HL-60 (cell line): ENCODE data around the gene CCPG1.
A peak's percentile ranks its signal among the peaks of the same experiment; 100 is the strongest.

Experiments used
- DNase-seq, 2 experiments: peaks; one replicate each; pipeline ENCODE4 v3.0.0-alpha.2; 2010 to 2020; ENCODE audit warnings: low read depth in 1 of 2, low spot score in 1 of 2
- H3K27ac ChIP-seq: fragments of 250-450 bp; sonication (Bioruptor Pico); replicated peaks from 2 replicates; pipeline ENCODE4 v1.5.1; 2020; ENCODE audit warnings: mild to moderate bottlenecking, moderate library complexity
- H3K27me3 ChIP-seq: fragments of 250-450 bp; sonication (Bioruptor Pico); 2 replicates; pipeline ENCODE4 v1.5.1; 2021; ENCODE audit warnings: mild to moderate bottlenecking, moderate library complexity; ENCODE audit not compliant: insufficient read depth, poor library complexity, severe bottlenecking
- H3K4me3 ChIP-seq: replicated peaks from 2 replicates; pipeline ENCODE4 v1.5.1; 2011; ENCODE audit warnings: mild to moderate bottlenecking, control low read depth, low read length; ENCODE audit not compliant: insufficient read depth
- CTCF ChIP-seq: IDR thresholded peaks from one replicate; pipeline ENCODE4 v1.5.1; 2011; ENCODE audit warnings: low read length, control low read depth, inconsistent platforms; ENCODE audit not compliant: insufficient read depth
- GABPA ChIP-seq: IDR thresholded peaks from 2 replicates; pipeline ENCODE4 v1.6.1; 2012; ENCODE audit warnings: low read depth
- POLR2AphosphoS5 ChIP-seq: IDR thresholded peaks from 2 replicates; pipeline ENCODE4 v1.6.1; 2012; ENCODE audit warnings: low read depth
- REST ChIP-seq: IDR thresholded peaks from 2 replicates; pipeline ENCODE4 v1.6.1; 2012; ENCODE audit warnings: low read depth; ENCODE audit not compliant: insufficient replicate concordance
- SPI1 ChIP-seq: IDR thresholded peaks from 2 replicates; pipeline ENCODE4 v1.6.1; 2012; ENCODE audit warnings: low read depth, mild to moderate bottlenecking, borderline replicate concordance

The CCPG1 gene

GRCh38 chr15:55366981-55367380, 41.2 kb downstream of the CCPG1 start:
- TF ChIP-seq REST, result no peak
- TF ChIP-seq POLR2AphosphoS5, result no peak
- TF ChIP-seq SPI1, result no peak
- TF ChIP-seq CTCF, result no peak
- TF ChIP-seq GABPA, result no peak
- H3K27ac ChIP-seq, result no peak overlapping the region
- H3K27me3 ChIP-seq, result no peaks in the 10 kb centered on the region
- H3K4me3 ChIP-seq, result no peak overlapping the region
- no peak for DNase-seq

GRCh38 chr15:55362641-55363040, 45.5 kb downstream of the CCPG1 start:
- no peaks in the 10 kb centered on the region for H3K27me3 ChIP-seq
- no peak overlapping the region for H3K4me3 ChIP-seq
- H3K27ac ChIP-seq, result no peak overlapping the region
- no peak for DNase-seq
- no peak for TF ChIP-seq GABPA
- no peak for TF ChIP-seq CTCF
- TF ChIP-seq SPI1, result no peak
- no peak for TF ChIP-seq REST
- no peak for TF ChIP-seq POLR2AphosphoS5

- Histone ChIP-seq H3K27me3 (no peaks in the 10 kb centered on the region), H3K4me3 (no peak overlapping the region), H3K27ac (no peak overlapping the region)
- TF ChIP-seq GABPA (no peak), CTCF (no peak), REST (no peak), SPI1 (no peak), POLR2AphosphoS5 (no peak)
- peak in 1 of 2 experiments; percentile 3 for DNase-seq
Observed at GRCh38 chr15:55361048-55361447, 47.1 kb downstream of the CCPG1 start.
